Epithelial cell of esophagus (primary cell): Measurements from ENCODE around the gene PAX5.

Source experiments
- DNase-seq: peaks from one replicate; pipeline ENCODE4 v3.0.0; 2010; ENCODE audit warnings: low read depth
- H3K4me3 ChIP-seq: 2 replicates; pipeline ENCODE4 v1.5.1; 2011; ENCODE audit warnings: mild to moderate bottlenecking, low read length, control low read depth
- CTCF ChIP-seq: IDR thresholded peaks from 2 replicates; pipeline ENCODE4 v1.5.1; 2011; ENCODE audit warnings: low read depth, mild to moderate bottlenecking, low read length, control low read depth, inconsistent platforms; ENCODE audit not compliant: insufficient read depth; ENCODE audit errors: missing control alignments

PAX5 gene

DNA sequence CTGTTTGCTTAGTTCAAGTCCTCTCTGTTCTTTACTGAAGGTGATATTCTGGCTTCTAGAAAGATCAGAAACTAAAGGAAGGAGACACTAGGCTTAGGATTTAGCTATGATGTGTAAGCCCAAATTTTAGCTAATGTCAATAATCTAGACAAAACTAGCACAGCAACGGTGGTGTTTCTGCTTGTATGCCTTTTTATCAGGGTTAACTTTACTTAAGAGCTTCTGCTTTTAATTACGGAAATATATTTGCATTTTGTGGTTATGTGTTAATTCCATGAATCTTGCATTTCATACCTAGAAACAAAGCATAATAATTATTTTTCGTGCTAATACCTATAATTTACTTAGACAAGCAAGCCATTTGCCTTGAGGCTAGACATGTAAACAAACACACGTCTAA, 96.1 kb downstream of the PAX5 start:
- TF ChIP-seq CTCF = no peak
- no peak for DNase-seq
- H3K4me3 ChIP-seq = no peak overlapping the region

GRCh38 chr9:36937346-36937745, 96.7 kb downstream of the PAX5 start:
- DNase-seq = no peak
- TF ChIP-seq CTCF = no peak

GRCh38 chr9:36936498-36936831, 97.6 kb downstream of the PAX5 start:
- peak; percentile 21 for DNase-seq
- H3K4me3 ChIP-seq = no peak overlapping the region
- no peak for TF ChIP-seq CTCF

More at GRCh38 chr9:36937346-36937745, 96.7 kb downstream of the PAX5 start:
- H3K4me3 ChIP-seq = no peak overlapping the region

- DNase-seq = peak; percentile 26
- TF ChIP-seq CTCF = no peak
- no peak overlapping the region for H3K4me3 ChIP-seq
These were observed 98.1 kb downstream of the PAX5 start for GRCh38 chr9:36935768-36936497.

DNA sequence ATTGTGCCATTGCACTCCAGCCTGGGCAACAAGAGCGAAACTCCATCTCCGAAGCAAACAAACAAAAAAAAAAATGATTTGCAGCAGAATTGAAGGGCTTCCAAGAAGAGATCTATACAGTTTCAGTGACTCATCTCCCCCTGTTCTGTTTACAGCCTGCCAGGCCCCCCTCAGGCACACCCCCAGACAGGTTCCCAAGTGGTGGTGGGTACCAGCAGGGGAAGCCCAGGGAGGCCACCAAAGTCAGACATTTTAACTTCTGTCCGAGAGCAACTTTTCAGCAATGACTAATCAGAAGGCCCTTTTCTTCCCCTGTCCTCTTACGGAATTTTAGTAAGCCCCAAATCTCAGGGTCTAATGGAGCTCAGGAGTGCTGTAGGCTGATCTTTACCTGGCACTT, 98.7 kb downstream of the PAX5 start:
- H3K4me3 ChIP-seq = no peak overlapping the region
- TF ChIP-seq CTCF = no peak
- DNase-seq = no peak

DNA sequence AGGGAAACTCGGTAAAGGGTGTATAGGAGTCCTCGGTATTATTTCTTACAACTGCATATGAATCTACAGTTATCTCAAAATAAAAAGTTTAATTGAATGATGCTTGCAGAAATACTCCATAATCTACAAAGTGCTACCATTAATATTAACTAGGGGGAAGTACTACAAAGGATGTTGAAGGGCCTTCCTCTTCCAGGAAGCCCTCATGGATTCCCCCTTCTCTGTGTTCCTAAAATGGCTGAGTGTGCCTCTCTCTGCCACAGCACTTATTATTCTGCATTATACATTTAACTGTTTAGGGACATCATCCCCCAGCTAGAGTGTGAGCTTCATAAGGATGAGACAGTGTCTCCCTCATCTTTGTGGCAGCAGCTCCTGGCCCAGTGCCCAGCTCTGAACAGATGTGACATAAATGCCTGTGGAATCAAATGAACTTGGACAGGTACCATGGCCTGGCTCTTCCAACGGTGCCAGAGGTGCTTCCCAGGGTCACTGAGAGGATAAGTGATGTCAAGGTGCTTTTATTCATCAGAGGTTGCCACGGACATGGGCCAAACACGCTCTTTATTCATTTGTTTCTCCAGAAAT, 99.5 kb downstream of the PAX5 start:
- no peak for TF ChIP-seq CTCF
- no peak for DNase-seq
- no peak overlapping the region for H3K4me3 ChIP-seq
